ENCODE data around the gene MYO1F.
"Not testable (repeated sequence)": the region's sequence is repeated elsewhere in the genome, so short reads cannot be mapped to it uniquely, and the experiment has no call there.

Gene MYO1F

DNA sequence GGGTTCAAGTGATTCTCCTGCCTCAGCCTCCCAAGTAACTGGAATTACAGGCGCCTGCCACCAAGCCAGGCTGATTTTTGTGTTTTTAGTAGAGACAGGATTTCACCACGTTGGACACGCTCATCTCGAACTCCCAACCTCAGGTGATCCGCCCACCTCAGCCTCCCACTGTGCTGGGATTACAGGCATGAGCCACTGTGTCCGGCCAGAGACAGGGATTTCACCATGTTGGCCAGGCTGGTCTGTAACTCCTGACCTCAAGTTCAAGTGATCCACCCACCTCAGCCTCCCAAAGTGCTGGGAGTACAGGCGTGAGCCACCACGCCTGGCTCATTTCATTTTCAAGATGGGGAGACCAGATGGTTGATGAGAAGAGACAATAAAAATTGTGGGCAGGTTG, 12.4 kb downstream of the MYO1F start:
- not testable (repeated sequence) for DNase-seq (ENCODE audit: low spot score)

DNA sequence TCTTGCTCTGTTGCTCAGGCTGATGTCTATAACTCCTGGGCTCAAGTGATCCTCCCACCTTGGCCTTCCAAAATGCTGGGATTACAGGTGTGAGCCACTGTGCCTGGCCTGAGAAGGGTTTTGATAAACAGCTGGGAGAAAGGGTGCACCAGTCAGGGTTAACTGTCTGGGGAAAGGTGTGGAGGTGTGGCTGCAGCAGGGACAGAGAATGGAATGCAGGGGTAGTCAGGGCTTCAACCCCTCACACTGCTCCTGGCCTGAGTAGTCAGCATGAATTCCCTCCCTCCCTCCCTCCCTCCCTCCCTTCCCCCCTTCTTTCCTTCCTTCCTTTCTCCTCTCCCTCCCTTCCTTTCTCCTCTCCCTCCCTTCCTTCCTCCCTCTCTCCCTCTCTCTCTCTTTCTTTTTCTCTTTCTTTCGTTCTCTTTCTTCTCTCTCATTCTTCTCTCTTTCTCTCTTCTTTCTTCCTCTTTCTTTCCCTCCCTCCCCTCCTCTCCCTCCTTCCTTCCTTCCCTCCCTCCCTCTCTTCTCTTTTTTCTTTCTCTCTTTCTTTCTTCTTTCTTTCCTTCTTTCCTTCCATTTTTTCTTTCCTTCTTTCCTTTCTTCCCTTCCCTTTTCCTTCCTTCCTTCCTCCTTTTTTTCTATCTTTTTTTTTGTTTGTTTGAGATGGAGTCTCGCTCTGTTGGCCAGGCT, 16.0 kb downstream of the MYO1F start:
- DNase-seq (ENCODE audit: low spot score), result peak; percentile 24

GRCh38 chr19:8558325-8558724, 18.9 kb downstream of the MYO1F start:
- no peak for DNase-seq (ENCODE audit: low spot score)

DNA sequence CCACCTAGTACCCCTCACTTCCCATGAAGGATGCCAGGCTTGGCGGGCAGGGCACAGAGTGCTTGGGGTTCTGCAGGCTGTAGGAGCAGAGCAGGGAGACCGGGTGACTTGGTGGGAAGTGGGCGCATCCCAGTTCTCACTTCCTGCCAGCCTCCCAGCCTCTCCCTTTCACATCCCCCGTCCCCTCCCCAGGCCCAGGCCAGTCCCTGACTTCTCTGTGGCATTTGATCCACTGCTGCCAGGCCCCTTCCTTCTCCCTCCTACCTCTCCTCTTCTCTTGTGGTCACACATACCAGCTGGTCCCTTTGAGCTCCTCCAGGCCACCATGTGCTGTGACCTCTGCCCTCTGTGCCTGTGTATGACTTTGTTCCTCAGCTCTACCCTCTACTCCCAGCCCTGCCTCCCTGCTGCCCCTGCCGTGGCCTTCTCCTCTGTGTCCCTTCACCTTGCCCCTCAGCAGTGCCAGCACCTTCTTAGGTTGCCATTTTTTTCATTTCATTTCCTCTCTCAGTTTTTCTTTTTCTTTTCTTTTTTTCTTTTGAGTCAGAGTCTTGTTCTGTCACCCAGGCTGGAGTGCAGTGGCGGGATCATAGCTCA, 19.5 kb downstream of the MYO1F start:
- peak; percentile 18 for DNase-seq (ENCODE audit: low spot score)

GRCh38 chr19:8553729-8554128, 23.5 kb downstream of the MYO1F start:
- DNase-seq (ENCODE audit: low spot score), result not testable (repeated sequence)

DNA sequence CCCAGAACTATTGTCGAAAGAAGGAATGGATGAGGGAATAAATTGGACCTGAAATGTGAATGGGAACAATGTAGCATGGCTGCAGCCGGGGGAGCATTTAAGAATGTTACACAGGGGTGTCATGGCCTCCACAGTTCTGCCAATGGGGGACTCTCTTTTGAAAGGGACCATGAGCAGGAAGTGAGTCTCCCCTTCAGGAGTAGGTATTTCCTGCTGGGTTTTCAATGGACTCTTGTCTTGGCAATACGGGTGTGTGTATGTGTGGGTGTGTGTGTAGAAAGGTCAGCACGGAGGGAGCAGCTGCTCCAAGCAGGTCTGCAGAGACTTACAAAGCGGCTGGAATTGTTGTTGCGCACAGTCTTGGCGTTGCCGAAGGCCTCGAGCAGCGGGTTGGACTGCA, 24.4 kb downstream of the MYO1F start:
- peak; percentile 58 for DNase-seq (ENCODE audit: low spot score)

DNA sequence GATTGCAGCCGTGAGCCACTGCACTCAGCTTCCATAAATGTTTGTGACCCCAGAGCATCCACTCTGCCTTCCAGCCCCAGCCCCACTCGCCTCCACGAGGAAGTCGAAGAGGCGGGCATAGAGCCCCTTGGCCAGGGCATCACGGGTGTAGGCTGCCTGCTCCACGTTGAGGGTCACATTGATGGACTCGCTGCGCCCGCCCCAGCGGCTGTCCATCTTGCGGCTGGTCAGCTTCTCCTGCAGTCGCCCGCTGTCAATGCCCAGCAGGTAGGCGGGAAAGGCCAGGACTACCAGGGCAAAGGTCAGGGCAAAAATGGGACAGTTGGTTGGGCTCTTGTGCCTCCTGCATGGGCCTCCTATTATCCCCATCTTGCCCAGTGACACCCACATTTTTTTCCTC, 27.2 kb downstream of the MYO1F start:
- DNase-seq (ENCODE audit: low spot score), result no peak

- DNase-seq (ENCODE audit: low spot score), result no peak
These were observed 31.5 kb downstream of the MYO1F start for GRCh38 chr19:8545743-8546142.

GRCh38 chr19:8544168-8544567, 33.1 kb downstream of the MYO1F start:
- no peak for DNase-seq (ENCODE audit: low spot score)

- DNase-seq (ENCODE audit: low spot score), result no peak
These were observed 37.6 kb downstream of the MYO1F start for GRCh38 chr19:8539621-8540149.

- DNase-seq (ENCODE audit: low spot score), result no peak
These were observed 40.1 kb downstream of the MYO1F start for GRCh38 chr19:8537099-8537498.

GRCh38 chr19:8536282-8536681, 41.0 kb downstream of the MYO1F start:
- no peak for DNase-seq (ENCODE audit: low spot score)

DNA sequence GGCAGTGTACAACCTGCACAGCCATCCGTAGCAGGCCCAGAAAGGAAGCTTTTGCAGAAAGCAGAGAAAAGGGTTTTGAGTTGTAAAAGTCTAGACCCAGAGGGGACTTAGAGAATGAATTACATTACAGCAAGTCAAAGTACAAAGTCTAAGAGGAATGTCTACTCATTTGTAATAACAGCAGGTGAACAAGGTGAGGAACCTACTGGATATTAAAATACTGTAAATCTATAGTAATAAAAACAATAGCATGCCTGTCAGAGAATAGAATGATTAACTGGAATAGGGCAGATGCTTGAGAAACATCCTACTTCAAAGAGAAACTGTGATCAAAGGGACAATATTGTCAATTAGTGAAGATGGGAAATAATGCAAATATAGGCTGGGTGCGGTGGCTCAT, 45.0 kb downstream of the MYO1F start:
- no peak for DNase-seq (ENCODE audit: low spot score)

DNA sequence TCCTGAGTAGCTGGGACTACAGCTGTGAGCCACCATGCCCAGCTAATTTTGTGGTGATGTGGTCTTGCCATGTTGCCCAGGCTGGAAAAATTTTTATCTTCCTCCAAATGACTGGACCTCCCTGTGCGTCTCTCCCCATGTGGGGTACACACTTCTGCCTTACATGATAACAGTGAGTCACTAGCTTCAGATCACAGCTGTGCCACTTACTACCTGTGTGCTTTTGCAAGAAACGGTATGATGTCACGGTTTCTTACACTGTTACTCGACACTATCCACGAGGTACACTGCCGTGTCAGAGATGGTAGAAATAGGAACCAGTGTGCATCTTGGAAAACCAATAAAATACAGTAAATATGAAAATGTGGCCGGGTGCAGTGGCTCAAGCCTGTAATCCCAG, 45.8 kb downstream of the MYO1F start:
- DNase-seq (ENCODE audit: low spot score), result no peak

- DNase-seq (ENCODE audit: low spot score), result no peak
These were observed 47.1 kb downstream of the MYO1F start for GRCh38 chr19:8530061-8530679.

- no peak for DNase-seq (ENCODE audit: low spot score)
These were observed 47.8 kb downstream of the MYO1F start for GRCh38 chr19:8529369-8530006.

DNA sequence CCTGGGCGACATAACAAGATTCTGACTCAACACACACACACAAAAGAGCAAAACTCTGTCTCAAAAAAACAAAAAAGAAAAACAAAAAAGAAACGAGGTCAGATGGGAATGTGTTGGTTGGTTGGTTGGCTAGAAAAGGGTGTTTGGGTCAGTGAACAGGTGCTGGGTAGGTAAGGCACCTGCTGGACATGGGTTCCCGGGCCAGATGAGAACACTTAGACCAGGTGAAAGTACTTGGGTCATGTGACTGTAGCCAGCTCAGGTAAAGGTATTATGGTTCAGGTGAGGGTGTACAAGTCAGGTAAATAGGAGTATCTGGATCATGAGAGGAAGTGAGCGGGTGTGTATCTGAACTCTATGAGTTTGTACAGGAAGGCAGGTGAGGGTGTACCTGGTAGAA, 48.7 kb downstream of the MYO1F start:
- DNase-seq (ENCODE audit: low spot score), result no peak

- peak; percentile 90 for DNase-seq (ENCODE audit: low spot score)
These were observed 50.7 kb downstream of the MYO1F start for GRCh38 chr19:8526345-8527091.

GRCh38 chr19:8525401-8525684, 51.9 kb downstream of the MYO1F start:
- no peak for DNase-seq (ENCODE audit: low spot score)

GRCh38 chr19:8519388-8519787, 57.9 kb downstream of the MYO1F start:
- no peak for DNase-seq (ENCODE audit: low spot score)

DNA sequence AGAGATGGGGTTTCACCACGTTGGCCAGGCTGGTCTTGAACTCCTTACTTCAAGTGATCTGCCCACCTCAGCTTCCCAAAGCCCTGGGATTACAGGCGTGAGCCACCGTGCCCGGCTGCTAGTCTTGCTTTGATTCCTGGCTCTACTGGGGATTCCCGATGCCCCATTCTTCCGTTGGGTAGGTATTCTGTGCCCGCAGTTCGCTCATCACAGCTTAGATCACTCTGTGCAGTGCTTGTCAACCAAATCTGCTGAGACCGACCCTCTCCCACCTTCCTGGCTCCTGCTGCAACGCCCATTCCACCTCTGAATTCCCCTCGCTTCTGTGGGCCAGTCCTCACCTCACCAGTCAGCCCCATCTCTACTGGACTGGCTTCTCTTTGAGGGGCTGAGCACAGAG, 58.7 kb downstream of the MYO1F start:
- no peak for DNase-seq (ENCODE audit: low spot score)
